HepG2 (cell line): ENCODE results near the gene MTMR1. TPM values are rescaled to one million over a fixed set of nuclear protein-coding genes. Genes with fewer than 3 reads are reported as not detected.

Source experiments
- ATAC-seq: fragments of 200-7000 bp; cut with Tn5 transposase; 3 replicates; pipeline ENCODE4 v1.9.1; 2020; ENCODE audit warnings: mild to moderate bottlenecking, moderate library complexity
- BruUV-seq: library from RNA; stranded (reverse); fragments of 400-500 nt; replicated peaks from 2 replicates; lab custom pipeline; 2021; lab: Mats Ljungman, UMichigan
- CTCF ChIA-PET: fragments of 300-600 bp; formaldehyde crosslinking; extraction: SDS; loops from one replicate; lab custom pipeline; 2021; ENCODE audit warnings: low total read pairs, inconsistent platforms, low intra/inter-chr PET ratio; lab: Yijun Ruan, JAX
- POLR2A ChIA-PET: fragments of 350-600 bp; sonication (Branson Sonifier 250); formaldehyde crosslinking; loops from one replicate; lab custom pipeline; 2020; ENCODE audit warnings: antibody characterized with exemption, inconsistent platforms; lab: Yijun Ruan, JAX
- DNase-seq: peaks from one replicate; pipeline ENCODE4 v3.0.0-alpha.2; 2015; ENCODE audit warnings: low spot score
- FAIRE-seq: peaks from 3 replicates; lab custom pipeline; 2011; peaks lifted over from hg19 to GRCh38; lab: Jason Lieb, UNC
- H2AFZ ChIP-seq: one replicate; pipeline ENCODE4 v1.6.1; 2011; ENCODE audit warnings: low read length, inconsistent platforms
- H3K27ac ChIP-seq: fragments of 300-600 bp; 3 replicates; pipeline ENCODE4 v1.8.0; 2011; ENCODE audit warnings: mixed run types, mild to moderate bottlenecking, mixed read lengths, low read length, inconsistent platforms; ENCODE audit not compliant: insufficient read depth; ENCODE audit errors: extremely low read length
- H3K27me3 ChIP-seq, 2 experiments: fragments of 200-600 bp in 1 of 2; 2 replicates in 1 of 2; 3 replicates in 1 of 2; pipeline versions ENCODE4 v1.6.0 to v1.8.0; 2011; ENCODE audit warnings: low read length in 2 of 2, mild to moderate bottlenecking in 2 of 2, moderate library complexity in 2 of 2, inconsistent platforms in 1 of 2; ENCODE audit not compliant: insufficient read depth in 2 of 2, control insufficient read depth in 1 of 2
- H3K36me3 ChIP-seq, 2 experiments: fragments of 200-600 bp in 1 of 2; replicated peaks in 1 of 2; 2 replicates in 1 of 2; 3 replicates in 1 of 2; pipeline versions ENCODE4 v1.5.1 to v1.8.0; 2011; ENCODE audit warnings: low read length in 2 of 2, inconsistent platforms in 1 of 2; ENCODE audit not compliant: insufficient read depth in 2 of 2, control insufficient read depth in 1 of 2
- H3K4me1 ChIP-seq: 2 replicates; pipeline ENCODE4 v1.5.1; 2012; ENCODE audit warnings: low read length, inconsistent platforms; ENCODE audit not compliant: insufficient read depth
- H3K4me2 ChIP-seq: 2 replicates; pipeline ENCODE4 v1.6.0; 2011; ENCODE audit warnings: low read depth, low read length, inconsistent platforms
- H3K4me3 ChIP-seq, 3 experiments: fragments of 200-600 bp in 1 of 3; sonication (generic), shearing (Covaris generic) in 1 of 3; replicated peaks in 1 of 3; 2 replicates each; pipeline ENCODE4 v1.5.1; 2011 to 2016; ENCODE audit warnings: low read length in 3 of 3, inconsistent platforms in 2 of 3, low read depth in 2 of 3, mild to moderate bottlenecking in 2 of 3, control low read depth in 1 of 3, mixed read lengths in 1 of 3; ENCODE audit not compliant: insufficient read depth in 1 of 3
- H3K79me2 ChIP-seq: one replicate; pipeline ENCODE4 v1.6.1; 2011; ENCODE audit warnings: low read length, inconsistent platforms; ENCODE audit not compliant: insufficient read depth
- H3K9ac ChIP-seq: 2 replicates; pipeline ENCODE4 v1.6.0; 2011; ENCODE audit warnings: mild to moderate bottlenecking, low read depth, low read length, inconsistent platforms; ENCODE audit not compliant: insufficient read depth
- H3K9me3 ChIP-seq: 2 replicates; pipeline ENCODE4 v1.5.1; 2012; ENCODE audit warnings: mild to moderate bottlenecking, low read length
- H4K20me1 ChIP-seq: 2 replicates; pipeline ENCODE4 v1.6.0; 2011; ENCODE audit warnings: inconsistent platforms, mild to moderate bottlenecking, low read length, moderate library complexity; ENCODE audit not compliant: insufficient read depth
- ATAD3A ChIP-seq: sonication (generic); formaldehyde crosslinking; IDR thresholded peaks from 2 replicates; pipeline ENCODE4 v1.4.0; 2020; ENCODE audit warnings: missing genetic modification reagents
- CBX2 ChIP-seq, 2 experiments: fragments of 200-600 bp in 1 of 2; sonication (generic); formaldehyde crosslinking in 1 of 2; IDR thresholded peaks; 2 replicates each; pipeline versions ENCODE4 v1.7.0 to v1.8.1; 2018 to 2022; ENCODE audit warnings: low read depth in 2 of 2, low read length in 1 of 2, mild to moderate bottlenecking in 1 of 2, missing genetic modification reagents in 1 of 2
- DBP ChIP-seq: sonication (generic); formaldehyde crosslinking; IDR thresholded peaks from 2 replicates; pipeline ENCODE4 v1.4.0; 2020; ENCODE audit warnings: missing genetic modification reagents; ENCODE audit errors: not compliant biosample characterization
- FOXM1 ChIP-seq: sonication (generic); formaldehyde crosslinking; IDR thresholded peaks from 2 replicates; pipeline ENCODE4 v1.5.0; 2020; ENCODE audit warnings: missing genetic modification reagents
- JDP2 ChIP-seq: sonication (generic); formaldehyde crosslinking; IDR thresholded peaks from 2 replicates; pipeline ENCODE4 v1.8.1; 2022; ENCODE audit warnings: missing genetic modification reagents, borderline replicate concordance
- KLF16 ChIP-seq, 2 experiments: sonication (generic) in 1 of 2; formaldehyde crosslinking in 1 of 2; IDR thresholded peaks; 2 replicates each; pipeline versions ENCODE4 v1.6.1 to v1.8.0; 2016 to 2023; ENCODE audit warnings: missing genetic modification reagents in 2 of 2, missing compliant biosample characterization in 1 of 2
- POLR2A ChIP-seq, 2 experiments: IDR thresholded peaks; 2 replicates each; pipeline ENCODE4 v1.6.1; 2011; ENCODE audit warnings: low read depth in 2 of 2, low read length in 2 of 2, mild to moderate bottlenecking in 1 of 2, moderate library complexity in 1 of 2; ENCODE audit not compliant: insufficient read depth in 1 of 2
- TBX2 ChIP-seq: sonication (generic); formaldehyde crosslinking; IDR thresholded peaks from 2 replicates; pipeline ENCODE4 v1.5.0; 2020; ENCODE audit warnings: missing genetic modification reagents, mild to moderate bottlenecking, borderline replicate concordance
- TOPORS ChIP-seq: sonication (generic); formaldehyde crosslinking; IDR thresholded peaks from 2 replicates; pipeline ENCODE4 v1.8.0; 2023; ENCODE audit warnings: mild to moderate bottlenecking, missing genetic modification reagents
- ZNF317 ChIP-seq: sonication (generic); formaldehyde crosslinking; IDR thresholded peaks from 2 replicates; pipeline ENCODE4 v1.5.0; 2020; ENCODE audit warnings: mild to moderate bottlenecking, missing genetic modification reagents
- ZNF574 ChIP-seq: sonication (generic); formaldehyde crosslinking; IDR thresholded peaks from 2 replicates; pipeline ENCODE4 v1.4.0; 2020; ENCODE audit warnings: missing genetic modification reagents
- ZNF670 ChIP-seq: sonication (generic); formaldehyde crosslinking; IDR thresholded peaks from 2 replicates; pipeline ENCODE4 v1.8.0; 2022; ENCODE audit warnings: mild to moderate bottlenecking, missing genetic modification reagents, borderline replicate concordance
- ZNF687 ChIP-seq: sonication (generic); formaldehyde crosslinking; IDR thresholded peaks from 2 replicates; pipeline ENCODE4 v1.5.1; 2020; ENCODE audit warnings: mild to moderate bottlenecking, missing genetic modification reagents, moderate library complexity
- ZSCAN21 ChIP-seq: sonication (generic); formaldehyde crosslinking; IDR thresholded peaks from 2 replicates; pipeline ENCODE4 v1.8.0; 2022; ENCODE audit warnings: mild to moderate bottlenecking, missing genetic modification reagents, moderate library complexity, borderline replicate concordance
- WGBS: methylation state at CpG from one replicate; pipeline ENCODE4 v1.1.6; 2017; ENCODE audit warnings: low lambda C conversion rate; 5-methylcytosine and 5-hydroxymethylcytosine counted together
- in situ Hi-C: cut with HindIII; loops from 2 replicates; pipeline ENCODE4 v1.10.0; 2017; ENCODE audit warnings: low pct_unique_long_range_greater_than_20kb; ENCODE audit not compliant: extremely low pct_ligation_motif_present
- intact Hi-C: fragments of 100-400 bp; cut with micrococcal nuclease; formaldehyde crosslinking; loops from one replicate; pipeline ENCODE4 v1.10.0; 2022; ENCODE audit not compliant: unreplicated experiment
- polyA plus RNA-seq, 8 experiments: library from polyadenylated mRNA; depleted of rRNA in 3 of 8; stranded (reverse) in 7 of 8; unstranded in 1 of 8; fragments of >200 nt; fragmentation: Illumina TruSeq in 4 of 8; extraction: Trizol in 4 of 8; gene quantifications; 2 replicates each; pipeline versions ENCODE4 v1.2.1 to v1.2.3, GENCODE V29; 2011 to 2016; ENCODE audit warnings: low read depth in 4 of 8, missing spikeins in 1 of 8, mixed read lengths in 1 of 8; ENCODE audit not compliant: insufficient read depth in 1 of 8
- total RNA-seq, 5 experiments: library from RNA; depleted of rRNA; stranded (reverse); fragments of >200 nt; fragmentation: Illumina TruSeq; extraction: Trizol; gene quantifications; 2 replicates each; pipeline ENCODE4 v1.2.3, GENCODE V29; 2016; ENCODE audit warnings: low read depth in 1 of 5

The MTMR1 gene
- total and polyA plus RNA-seq, 2 of the 13 experiments (the other 11 are each of a cell fraction or from before 2014, with no cell fraction given) = 8.9 to 11.1 TPM

- BruUV-seq = TSS peak; percentile 70
- FAIRE-seq (no peak), DNase-seq (peak; percentile 30), ATAC-seq (peak; percentile 84)
- 20% methylated on average over 11 of the region's 42 CpGs for WGBS
- Histone ChIP-seq H3K27ac (peak overlapping the region; percentile 48), H3K4me1 (peaks cover 19% of the 10 kb centered on the region), H4K20me1 (no peaks in the 10 kb centered on the region), H3K4me2 (peak overlapping the region; percentile 74), H3K27me3 (no peaks in the 10 kb centered on the region), H3K9ac (0 out of 2 replicates have a peak overlapping the region, but pooled peaks have one; percentile 46), H3K9me3 (no peaks in the 10 kb centered on the region), H3K79me2 (no peaks in the 10 kb centered on the region), H2AFZ (no peak overlapping the region), H3K36me3 (0 out of 5 replicates have a peak, but pooled peaks cover 0 to 3% of the 10 kb centered on the region in 2 experiments), H3K4me3 (peak overlapping the region; percentile 54 to 70 (median 69); a peak in 5 of 6 replicates)
- ChIA-PET CTCF (no interaction called here), POLR2A (interaction anchor here (1.5 to 2.1 kb wide), 2 partner anchors 126 to 755 kb away, joined by 3 to 9 read pairs; partner anchors contain the start of gene EOLA2)
- in situ Hi-C loops (loop anchor here (25.0 kb wide), 1 partner anchor 732 kb away; no protein-coding TSS in a partner anchor), intact Hi-C loops (no loop called here)
- TF ChIP-seq JDP2 (CRISPR knock-in tag) (no peak), ZNF687 (CRISPR knock-in tag) (peak; percentile 80), ZNF670 (CRISPR knock-in tag) (no peak), KLF16 (CRISPR knock-in tag; IDR thresholded peaks at IDR 0.05) (no peak), CBX2 (IDR thresholded peaks at IDR 0.05; ENCODE audit: low read depth, low read length) (no peak), CBX2 (CRISPR knock-in tag; IDR thresholded peaks at IDR 0.05; ENCODE audit: low read depth) (no peak), ZSCAN21 (CRISPR knock-in tag) (no peak), TOPORS (CRISPR knock-in tag) (no peak), DBP (CRISPR knock-in tag) (no peak), TBX2 (CRISPR knock-in tag) (0 out of 2 replicates have a peak, but pooled peaks have one; percentile 22), ZNF317 (no peak), ZNF574 (no peak), ATAD3A (no peak), FOXM1 (CRISPR knock-in tag) (no peak), POLR2A (IDR thresholded peaks at IDR 0.05; ENCODE audit: insufficient read depth in 1 of 2, low read depth in 2 of 2, low read length in 2 of 2) (no peak)
These were observed 754 bp downstream of the MTMR1 start for GRCh38 chrX:150693725-150694574.
